HG02610 (cell line): ENCODE data around the gene PNKD.
"Not testable (repeated sequence)": the region's sequence is repeated elsewhere in the genome, so short reads cannot be mapped to it uniquely, and the experiment has no call there.

ENCODE experiments used
- ATAC-seq: cut with Tn5 transposase; IDR thresholded peaks from one replicate; pipeline ENCODE4 v1.9.1; 2021; ENCODE audit warnings: mild to moderate bottlenecking, moderate library complexity; ENCODE audit not compliant: unreplicated experiment

The PNKD gene

DNA sequence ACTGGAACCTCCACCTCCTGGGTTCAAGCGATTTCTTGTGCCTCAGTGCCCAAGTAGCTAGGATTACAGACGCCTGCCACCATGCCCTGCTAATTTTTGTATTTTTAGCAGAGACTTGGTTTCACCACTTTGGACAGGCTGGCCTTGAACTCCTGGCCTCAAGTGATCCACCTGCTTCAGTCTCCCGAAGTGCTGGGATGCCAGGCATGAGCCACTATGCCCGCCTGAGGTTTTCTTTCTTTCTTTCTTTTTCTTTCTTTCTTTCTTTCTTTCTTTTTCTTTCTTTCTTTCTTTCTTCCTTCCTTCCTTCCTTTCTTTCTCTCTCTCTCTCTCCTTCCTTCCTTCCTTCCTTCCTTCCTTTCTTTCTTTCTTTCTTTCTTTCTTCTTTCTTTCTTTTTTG is 44.4 kb downstream of the PNKD start:
- not testable (repeated sequence) for ATAC-seq

DNA sequence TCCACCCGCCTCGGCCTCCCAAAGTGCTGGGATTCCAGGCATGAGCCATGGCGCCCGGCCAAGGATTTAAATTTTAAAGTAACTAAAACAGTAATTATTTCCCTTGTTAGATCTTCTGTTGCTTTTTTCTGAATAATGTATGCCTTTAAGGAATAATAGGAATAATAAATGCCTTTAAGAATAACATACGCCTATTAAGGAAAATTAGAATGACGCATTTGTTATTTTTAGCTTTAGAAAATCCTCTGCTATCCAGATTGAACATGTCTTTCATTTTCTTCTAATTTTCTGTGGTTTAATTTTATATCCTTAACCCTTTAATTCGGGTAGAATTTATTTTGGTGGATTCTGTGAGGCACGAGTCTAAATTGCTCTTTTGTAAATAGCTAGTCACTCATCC is 45.1 kb downstream of the PNKD start:
- ATAC-seq = no peak

DNA sequence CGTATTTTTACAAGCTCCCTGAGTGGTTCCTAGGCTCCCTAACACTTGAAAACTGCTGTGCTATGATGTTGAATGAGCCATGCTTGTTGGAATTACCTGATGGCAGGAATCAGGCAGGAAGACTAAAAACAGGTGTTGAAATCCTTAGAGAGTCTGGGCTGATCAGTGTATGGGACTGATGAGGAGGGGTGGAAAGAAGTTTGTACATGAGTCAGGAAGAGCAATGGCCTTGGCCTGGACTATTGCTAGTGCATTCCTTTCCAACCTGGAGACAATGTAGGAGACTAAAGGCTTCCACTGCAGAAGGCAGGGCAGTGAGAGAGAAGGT is 46.9 kb downstream of the PNKD start:
- no peak for ATAC-seq

DNA sequence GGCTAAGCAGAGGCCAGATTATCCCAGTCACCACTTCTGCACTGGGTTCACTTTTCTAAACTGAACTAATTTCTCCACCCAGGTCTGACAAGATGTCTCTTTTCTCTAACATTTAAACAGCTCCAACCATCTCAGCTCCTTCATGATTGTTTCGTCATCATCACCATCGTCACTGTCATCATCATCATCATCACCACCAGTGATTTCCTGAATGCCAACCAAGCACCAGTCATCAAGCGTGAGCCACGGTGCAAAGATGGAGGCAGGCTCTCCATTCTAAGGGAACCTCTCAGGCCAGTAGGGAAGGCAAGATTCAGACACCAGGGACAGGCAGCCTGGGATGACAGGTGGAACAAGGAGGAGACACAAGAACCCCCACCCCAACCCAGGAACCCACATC is 47.5 kb downstream of the PNKD start:
- no peak for ATAC-seq

DNA sequence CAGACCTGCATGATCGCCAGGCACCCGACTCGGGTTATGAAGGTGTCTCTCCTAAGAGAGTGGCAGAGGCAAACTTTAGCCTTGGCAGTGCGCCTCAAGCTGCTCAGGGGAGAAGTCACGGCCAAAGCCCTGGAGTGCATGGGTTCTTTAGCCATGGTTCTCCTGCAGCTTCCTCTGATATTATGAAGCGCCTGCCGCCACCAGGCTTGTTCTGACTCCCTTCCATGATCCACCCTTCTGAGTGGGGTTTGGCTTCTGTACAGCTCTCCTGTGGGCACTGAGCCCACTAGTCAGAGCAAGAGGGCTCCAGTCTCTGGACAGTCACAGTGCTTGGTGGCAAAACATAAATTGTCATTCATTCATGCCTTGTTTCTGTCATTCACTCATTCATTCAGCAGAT is 47.9 kb downstream of the PNKD start:
- no peak for ATAC-seq

DNA sequence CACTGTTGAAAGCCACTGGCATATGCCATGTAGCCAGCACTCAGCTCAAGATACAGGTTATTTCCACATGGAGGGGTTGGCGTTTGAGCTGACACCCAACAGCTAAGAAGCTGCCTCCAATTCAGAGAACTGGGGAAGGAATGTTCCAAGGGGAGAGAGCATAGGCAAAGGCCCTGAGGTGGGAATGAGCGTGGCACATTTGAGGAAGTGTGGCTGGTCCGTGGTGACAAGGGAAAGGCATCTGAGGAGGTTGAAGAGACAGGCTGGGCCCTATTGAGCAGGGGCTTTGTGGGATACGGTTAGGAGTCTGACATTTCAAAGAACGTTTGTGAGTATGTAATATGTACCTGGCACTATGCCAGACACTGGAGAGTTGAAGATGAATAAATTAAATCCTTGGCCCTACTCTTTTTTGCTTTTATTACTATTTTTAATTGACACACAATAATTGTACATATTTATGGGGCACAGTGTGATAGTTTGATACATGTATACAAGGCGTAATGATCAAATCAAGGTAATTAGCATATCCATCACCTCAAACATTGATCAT is 49.6 kb downstream of the PNKD start:
- ATAC-seq = no peak

DNA sequence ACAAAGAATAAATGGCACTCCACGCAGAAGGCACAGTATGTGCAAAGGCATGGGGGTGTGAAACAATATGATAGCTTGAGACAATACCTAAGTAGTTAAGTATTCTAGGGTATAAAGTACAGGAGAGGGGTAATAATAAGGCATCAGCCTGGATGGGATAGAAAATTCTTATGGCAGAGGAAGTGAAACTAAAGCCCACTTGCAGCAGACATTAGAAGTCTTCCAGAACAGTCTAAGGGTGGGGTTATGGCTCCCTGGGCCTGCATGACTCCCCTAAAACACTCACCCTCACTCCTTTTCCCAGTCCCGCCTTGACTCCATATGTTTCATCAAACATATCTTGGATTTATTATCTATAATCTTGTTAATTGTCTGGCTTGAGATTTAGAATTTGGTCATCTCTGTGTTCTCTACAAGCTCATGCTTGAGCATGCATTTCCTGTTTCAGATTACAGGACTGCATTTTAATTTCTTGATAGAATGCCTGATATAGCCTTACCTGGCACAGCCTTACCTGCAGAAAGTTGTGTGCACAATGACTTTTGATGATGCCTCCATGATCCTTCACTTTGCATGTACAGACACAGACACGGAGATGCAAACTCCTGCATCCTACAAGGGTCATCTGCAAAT is 50.5 kb downstream of the PNKD start:
- ATAC-seq = no peak

DNA sequence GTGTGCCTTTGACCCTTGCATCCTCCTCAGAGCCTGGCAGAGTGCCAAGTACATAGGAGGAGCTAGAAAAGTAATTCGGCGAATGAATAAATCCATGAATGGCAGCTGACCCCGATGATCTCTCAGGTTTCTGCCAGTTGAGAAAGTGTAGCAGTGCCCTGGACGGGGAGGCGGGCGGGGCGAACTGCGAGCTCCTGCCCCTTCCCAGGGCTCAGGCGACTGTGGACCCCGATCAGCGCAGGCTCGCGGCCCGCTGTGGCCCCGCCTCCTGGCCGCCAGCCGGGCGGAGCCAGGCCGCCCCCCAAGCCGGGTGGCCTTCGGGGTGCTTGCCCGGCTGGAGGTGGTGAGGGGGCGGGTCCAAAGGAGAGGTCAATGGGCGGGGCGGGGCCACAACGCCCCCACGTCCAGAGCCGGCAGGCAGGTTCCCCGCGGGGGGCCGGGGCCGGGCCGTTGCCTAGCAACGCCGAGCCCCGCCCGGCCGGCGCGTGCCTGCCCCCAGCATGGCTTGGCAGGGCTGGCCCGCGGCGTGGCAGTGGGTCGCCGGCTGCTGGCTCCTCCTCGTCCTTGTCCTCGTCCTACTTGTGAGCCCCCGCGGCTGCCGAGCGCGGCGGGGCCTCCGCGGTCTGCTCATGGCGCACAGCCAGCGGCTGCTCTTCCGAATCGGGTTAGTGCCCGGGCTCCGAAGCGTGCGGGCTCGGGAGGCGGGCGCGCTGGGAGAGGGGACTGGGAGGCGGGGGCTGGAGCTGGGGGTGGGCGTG is 52.6 kb downstream of the PNKD start:
- ATAC-seq = peak; percentile 64

DNA sequence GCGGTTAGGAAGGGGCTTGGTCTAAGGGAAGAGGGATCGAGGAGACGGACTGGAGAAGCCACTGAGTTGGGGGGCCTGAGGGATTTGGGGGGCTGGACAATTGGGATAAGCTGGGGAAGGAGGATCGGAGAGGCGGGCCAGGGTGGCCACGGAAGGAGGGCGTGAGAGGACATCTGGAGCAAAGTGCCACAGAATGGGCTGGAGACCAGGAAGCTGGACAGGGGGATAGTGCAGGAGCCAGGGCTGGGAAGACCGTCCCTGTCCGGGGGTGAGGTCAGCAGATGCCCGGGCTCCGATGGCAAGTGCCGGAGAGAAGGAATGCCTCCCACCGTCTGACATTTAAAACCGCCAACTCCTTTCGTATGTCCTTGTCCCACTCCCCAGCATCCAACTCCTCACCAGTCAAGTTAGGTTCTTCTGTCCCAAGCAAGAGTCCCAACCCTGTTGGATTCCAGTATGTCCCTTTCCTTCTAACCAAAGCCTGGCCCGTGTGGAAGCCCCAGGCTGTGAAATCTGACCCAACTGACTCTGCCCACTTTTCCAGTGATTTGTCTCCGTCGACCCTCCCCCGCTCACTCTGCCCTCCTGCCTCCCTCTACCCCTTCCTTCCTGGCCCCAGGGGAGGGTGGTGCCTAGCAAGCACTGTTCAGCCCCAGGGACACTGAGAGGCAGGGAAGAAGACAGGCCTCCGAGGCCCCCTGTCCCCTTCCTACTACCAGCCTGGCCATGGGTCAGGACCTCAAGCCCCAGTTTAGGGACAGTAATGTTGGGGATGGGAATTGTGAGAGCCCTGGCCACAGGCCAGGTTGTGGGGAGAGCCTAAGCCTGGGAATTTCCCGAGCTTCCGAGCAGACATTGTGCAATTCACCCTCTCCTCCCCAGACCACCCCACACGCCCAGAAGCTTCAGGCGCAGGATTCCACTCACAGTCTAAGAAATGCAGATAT is 53.5 kb downstream of the PNKD start:
- no peak for ATAC-seq

DNA sequence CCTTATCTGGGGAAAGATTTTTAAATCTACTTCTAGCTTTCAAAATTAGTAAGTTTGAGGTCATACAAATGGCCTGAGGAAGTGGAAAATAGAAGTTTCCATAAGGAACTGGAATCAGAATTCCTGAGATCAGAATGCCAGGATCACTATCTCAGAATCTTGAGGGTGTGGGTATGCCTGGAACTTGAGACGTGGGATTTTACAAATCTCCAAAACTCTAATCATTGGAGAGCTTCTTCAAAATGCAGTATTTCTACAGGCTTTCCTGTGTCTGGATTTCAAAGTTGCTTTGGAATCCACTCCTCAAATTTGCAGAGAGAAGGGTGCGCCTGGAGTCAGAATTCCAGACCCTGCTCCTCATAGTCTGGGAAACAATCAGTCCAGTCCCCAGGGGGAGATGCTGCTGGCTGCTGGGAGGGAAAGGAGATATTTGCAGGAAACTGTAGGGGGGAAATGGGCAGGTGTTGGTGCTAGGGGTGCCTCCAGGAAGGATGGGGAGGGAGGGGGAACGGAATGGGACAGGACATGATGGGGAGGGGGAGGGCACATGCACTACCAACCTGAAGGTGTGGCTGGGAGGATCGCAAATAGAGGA is 55.3 kb downstream of the PNKD start:
- no peak for ATAC-seq

DNA sequence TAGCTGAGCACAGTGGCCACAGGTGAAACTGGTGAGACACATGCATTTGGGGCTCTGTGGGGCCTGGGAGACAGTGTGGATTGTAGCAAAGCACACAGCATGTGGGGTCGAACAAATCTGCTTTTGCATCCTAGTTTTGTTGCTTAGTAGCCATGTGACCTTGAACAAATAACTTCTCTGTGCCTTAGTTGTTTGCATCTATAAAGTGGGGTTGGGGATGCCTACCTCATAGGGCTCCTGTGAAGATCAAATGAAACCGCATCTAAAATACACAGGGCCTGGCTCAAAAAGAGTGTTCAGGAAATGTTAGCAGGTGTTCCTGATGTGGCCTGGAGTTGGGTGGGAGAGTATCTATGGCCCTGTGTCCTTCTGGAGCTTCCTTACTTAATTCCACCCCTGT is 56.0 kb downstream of the PNKD start:
- no peak for ATAC-seq

DNA sequence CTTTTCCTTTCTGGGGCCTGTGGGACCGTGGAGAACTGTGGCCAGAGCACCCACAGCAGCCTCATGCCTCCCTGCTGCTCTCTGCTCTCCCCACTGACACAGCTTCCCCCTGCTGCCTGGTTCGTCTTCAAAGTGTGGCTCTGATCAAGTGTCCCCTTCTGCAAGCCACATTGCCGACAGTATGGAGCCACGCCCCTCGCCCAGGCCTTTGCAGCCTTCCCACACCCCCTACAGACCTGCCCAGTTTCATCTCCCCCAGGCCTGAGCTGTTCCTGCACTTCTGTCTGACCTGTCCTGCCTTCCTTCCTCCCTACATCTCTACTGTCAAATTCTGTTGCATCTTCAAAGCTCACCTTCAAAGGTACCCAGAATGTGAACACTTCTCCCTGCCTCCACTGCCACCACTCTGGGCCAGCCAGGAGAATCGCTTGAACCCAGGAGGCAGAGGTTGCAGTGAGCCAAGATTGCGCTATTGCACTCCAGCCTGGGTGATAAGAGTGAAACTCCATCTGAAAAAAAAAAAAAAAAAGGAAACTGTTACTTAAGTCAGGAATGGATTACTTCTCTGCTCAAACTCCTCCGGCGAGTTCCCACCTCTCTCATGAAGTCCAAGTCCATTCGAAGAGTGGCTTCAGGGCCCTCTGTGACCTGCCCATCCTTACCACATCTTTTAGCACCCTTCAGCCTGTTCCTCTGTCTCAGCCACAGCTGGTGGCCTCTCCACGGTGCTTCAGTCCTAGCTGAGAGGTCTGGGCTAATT is 57.3 kb downstream of the PNKD start:
- no peak for ATAC-seq

DNA sequence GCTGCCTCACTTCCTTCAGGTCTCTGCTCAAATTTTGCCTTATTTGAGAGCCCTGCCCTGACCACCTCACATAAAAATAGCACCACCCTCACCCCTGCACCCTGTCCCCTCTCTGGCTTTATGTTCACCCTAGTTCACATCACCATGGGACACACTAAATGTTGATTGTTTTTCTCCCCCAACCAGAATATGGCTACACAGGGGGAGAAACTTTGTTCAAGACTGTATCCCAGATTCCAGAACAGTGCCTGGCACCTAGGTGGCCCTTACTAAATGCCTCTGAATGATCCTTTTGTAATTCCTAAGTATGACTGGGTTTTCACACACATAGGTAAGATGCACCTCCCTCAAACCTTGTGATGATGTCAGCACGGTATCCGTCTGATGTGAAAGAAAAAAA is 58.0 kb downstream of the PNKD start:
- ATAC-seq = no peak

DNA sequence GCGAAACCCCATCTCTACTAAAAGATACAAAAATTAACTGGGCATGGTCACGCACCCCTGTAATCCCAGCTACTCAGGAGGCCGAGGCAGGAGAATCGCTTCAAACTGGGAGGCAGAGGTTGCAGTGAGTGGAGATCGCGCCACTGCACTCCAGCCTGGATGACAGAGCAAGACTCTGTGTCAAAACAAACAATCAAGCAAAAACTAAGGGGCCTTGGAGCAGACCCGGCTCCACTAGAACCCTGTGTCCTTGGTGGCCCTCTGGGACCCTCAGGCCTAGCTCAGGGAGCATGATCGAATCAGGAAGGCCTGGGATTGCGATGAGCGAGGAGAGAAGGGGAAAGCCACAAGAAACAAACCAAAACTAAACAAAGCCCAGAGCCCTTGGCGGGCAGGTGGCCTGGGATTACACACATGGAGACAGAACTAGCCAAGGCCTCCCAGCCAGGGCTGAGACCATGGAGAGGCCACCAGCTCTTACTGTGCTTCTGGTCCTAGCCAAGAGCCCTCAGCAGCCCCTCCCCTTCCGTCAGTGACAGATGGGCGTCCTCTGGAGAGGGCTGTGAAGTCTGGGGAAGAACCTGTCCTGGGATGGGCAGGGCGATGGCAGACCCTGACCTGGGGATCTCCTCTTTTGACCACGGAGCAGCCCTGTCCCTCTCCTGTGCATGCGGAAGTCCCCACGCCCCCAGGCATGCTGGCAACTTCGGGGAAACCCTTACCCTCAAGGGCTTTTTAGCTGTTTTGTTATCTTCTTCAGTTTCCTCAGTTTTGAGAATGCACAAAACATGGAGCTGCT is 58.9 kb downstream of the PNKD start:
- ATAC-seq = peak; percentile 53

DNA sequence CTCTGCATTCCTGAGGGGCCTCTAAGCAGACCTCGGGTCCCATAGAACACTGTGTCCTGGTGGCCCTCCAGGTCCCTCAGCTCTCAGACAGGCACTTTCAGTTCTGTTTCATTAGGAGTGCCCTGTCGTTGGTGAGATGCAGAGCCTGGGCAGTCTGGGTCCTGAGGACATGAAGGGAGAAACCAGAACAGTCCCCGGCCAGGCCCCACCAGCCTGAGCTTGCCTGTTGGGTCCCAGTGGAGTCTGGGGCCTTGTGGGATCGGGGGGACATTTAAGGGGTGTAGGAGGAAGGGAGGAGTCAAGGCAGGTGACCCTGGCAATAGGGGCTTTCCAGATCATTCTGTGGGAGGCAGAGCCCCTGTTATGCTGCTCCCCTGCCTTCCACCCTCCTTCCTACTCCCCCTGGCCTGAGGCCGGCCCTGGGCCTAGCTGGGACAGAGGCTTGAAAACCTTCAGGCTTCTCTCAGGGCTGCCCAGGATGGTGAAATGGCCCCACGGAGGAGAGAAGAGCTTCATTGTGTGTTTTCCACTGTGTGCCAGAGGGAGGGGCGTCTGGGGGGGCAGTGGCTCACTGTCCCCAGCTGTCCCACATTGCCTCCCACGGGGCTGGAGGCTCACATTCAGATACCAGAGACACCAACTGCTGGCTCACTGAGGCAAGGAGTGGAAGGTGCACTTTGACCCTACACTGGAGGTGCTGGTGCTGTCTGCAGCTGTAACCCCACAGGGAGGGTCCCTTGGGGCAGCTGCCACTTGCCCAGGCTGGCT is 59.7 kb downstream of the PNKD start:
- ATAC-seq = peak; percentile 37

DNA sequence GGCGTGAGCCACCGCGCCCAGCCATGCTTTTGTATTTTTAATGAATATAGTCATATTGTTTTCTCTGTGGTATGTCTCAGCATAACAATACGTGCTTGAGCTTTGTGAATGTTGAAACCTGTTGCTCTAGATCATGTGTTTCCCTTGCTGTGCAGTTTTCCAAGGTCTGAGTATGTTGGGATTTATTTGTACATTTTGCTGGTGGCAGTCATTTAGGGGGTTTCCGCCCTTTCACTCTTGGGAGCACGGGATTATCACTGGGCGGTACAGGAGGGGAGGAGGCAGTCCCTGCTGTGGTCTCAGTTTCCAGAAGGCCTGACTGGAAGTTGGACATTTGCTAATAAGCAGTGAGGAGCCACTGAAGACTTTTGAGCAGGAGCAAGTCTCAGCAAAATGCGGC is 61.4 kb downstream of the PNKD start:
- ATAC-seq = no peak

DNA sequence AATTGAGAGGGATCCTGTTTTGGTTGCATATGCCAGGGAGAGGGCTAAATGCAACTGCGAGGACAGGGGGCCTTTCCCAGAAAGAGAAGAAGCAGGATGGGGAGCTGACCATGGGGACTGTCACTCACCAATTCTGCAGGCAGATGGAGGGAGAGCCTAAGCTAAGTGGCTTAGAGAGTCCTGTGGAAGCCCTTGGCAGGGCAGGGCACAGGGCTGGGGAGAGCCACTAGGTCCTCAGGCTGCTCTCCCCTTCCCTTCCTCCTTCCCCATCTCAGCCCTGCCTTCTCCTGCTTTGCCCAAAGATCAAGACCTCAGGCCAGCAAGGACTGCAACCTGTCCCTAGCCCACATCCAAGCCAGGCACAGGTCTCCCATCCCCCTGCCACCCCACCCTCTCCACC is 62.0 kb downstream of the PNKD start:
- no peak for ATAC-seq

DNA sequence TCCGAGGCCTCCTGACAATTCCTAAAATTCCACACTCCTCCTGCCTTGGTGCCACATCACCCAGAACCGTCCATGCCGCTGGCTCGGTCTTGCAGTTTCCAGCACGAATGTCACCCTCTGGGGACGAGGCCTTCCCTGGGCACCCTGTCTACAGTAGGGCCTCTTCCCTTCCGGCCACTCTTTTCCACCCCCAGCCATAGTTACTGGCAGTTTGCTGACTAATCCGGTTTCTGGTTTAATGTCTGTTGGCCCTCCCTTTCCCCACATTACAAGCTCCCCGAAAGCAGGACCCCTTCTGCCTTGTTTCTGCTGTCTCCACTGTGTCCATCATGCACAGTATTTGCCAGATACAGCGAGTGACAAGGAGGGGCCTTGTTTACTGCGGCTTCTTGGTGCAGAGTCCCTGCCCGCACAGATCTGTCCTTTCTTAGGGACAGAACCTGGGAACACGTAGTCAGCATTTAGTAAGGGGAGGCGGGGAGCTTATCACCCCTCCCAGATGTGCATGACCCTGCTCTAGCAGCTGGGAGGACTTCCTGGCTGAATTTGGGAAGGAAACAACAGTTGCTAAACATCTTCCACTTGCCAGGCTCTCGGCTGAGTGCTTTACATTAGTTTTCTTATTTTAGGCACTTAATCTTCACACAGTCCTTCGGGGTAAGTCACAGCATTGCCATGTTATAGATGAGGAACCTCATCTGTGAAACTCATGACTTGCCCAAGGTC is 62.8 kb downstream of the PNKD start:
- no peak for ATAC-seq
